ENCODE data around the gene SARS2. TPM values are rescaled to one million over a fixed set of nuclear protein-coding genes. Genes with fewer than 3 reads are reported as not detected.

The SARS2 gene
- total RNA-seq, 1 donor from 2014 or later: 42.2 TPM

GRCh38 chr19:38921420-38922274, 8.9 kb downstream of the SARS2 start:
- DNase-seq (ENCODE audit: low read depth): no peak
- TF ChIP-seq, protein P1, sequence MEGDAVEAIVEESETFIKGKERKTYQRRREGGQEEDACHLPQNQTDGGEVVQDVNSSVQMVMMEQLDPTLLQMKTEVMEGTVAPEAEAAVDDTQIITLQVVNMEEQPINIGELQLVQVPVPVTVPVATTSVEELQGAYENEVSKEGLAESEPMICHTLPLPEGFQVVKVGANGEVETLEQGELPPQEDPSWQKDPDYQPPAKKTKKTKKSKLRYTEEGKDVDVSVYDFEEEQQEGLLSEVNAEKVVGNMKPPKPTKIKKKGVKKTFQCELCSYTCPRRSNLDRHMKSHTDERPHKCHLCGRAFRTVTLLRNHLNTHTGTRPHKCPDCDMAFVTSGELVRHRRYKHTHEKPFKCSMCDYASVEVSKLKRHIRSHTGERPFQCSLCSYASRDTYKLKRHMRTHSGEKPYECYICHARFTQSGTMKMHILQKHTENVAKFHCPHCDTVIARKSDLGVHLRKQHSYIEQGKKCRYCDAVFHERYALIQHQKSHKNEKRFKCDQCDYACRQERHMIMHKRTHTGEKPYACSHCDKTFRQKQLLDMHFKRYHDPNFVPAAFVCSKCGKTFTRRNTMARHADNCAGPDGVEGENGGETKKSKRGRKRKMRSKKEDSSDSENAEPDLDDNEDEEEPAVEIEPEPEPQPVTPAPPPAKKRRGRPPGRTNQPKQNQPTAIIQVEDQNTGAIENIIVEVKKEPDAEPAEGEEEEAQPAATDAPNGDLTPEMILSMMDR (conservative IDR thresholded peaks at IDR 0.05; ENCODE audit: low read depth, low read length): no peak

GRCh38 chr19:38920602-38921419, 9.8 kb downstream of the SARS2 start:
- TF ChIP-seq, protein P1 (conservative IDR thresholded peaks at IDR 0.05; ENCODE audit: low read depth, low read length): no peak
- DNase-seq (ENCODE audit: low read depth): no peak
- no peak overlapping the region for H3K4me3 ChIP-seq (ENCODE audit: low read depth, low read length)

More at GRCh38 chr19:38921420-38922274, 8.9 kb downstream of the SARS2 start:
- H3K4me3 ChIP-seq (ENCODE audit: low read depth, low read length): no peak overlapping the region

DNA sequence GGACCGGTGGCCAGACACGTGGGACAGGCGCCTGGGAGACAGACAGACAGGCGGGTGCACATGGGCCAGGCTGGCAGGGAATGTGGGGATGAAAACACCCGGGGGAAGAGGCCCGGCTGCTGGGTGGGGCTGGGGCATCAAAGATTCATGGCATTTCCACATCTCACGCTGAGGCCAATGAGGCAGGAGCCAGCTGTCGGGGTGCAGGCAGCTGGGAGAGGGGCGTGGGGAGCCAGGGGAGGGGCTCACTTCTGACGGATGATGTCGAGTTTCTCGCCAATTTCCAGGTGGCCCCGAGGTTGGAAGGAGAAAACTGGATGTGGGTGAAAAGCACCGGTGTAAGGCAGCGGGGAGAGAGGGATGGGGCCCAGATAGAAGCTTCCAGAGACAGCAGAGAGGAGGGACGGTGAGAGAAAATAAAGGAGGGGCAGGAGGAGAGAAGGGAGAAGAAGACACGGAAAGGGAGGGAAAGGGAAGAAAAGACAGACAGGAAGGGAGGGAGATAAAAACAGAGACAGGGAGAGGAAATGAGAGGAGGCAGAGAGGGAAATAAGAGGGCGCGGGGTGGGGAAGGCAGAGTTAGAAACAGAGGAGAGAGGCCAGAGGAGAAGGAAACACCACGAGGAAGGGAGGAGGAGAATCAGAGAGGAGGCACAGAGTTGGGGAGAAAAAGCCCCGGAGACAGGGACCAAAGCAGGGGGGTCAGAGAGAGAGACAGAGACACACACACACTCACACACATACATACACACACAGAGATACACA, 10.5 kb downstream of the SARS2 start:
- no peak for DNase-seq (ENCODE audit: low read depth)
- TF ChIP-seq, protein P1 (conservative IDR thresholded peaks at IDR 0.05; ENCODE audit: low read depth, low read length): no peak
- no peak overlapping the region for H3K4me3 ChIP-seq (ENCODE audit: low read depth, low read length)

DNA sequence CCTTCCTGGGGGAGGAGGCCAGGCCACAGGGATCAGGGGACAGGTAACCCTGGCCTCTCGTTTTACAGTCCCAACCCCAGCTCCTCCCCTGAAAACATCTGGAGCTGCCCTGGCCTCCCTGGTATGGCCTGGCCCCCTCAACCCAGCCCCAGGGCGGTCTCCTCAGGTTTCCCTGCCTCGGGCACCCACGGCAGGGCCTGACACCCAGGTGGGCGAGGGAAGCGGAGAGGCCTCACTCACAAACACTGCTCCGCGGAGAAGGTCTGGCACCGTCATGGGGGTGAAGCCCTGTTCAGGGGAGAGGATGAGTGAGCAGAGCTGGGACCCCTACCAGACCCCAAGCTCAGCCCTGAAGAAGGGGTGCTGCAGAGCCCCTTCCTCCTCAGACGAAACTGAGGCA, 12.0 kb downstream of the SARS2 start:
- H3K4me3 ChIP-seq (ENCODE audit: low read depth, low read length): no peak overlapping the region
- TF ChIP-seq, protein P1 (conservative IDR thresholded peaks at IDR 0.05; ENCODE audit: low read depth, low read length): no peak
- DNase-seq (ENCODE audit: low read depth): no peak

- no peak overlapping the region for H3K4me3 ChIP-seq (ENCODE audit: low read depth, low read length)
- DNase-seq (ENCODE audit: low read depth): no peak
- TF ChIP-seq, protein P1 (conservative IDR thresholded peaks at IDR 0.05; ENCODE audit: low read depth, low read length): peak; percentile 44
These were observed 12.6 kb downstream of the SARS2 start for GRCh38 chr19:38917921-38918491.

DNA sequence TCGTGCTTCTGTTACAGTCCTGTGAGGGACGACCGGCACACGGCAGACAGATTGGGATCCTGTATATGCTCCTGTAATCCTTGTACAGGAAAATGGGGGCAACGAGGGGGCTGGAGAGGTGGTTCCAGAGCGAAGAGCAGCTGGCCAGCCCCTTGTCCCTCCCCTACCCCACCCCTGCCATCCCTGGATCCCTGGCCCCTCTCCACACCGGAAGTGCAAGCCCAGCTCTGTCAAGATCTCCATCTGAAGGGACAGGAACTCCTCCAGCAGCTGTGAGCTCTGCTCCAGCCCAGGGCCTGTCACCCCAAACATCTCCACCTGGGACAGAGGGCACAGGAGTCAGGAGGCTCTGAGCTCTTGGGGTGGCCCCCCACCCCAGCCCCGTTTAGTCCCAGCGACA, 13.0 kb downstream of the SARS2 start:
- H3K4me3 ChIP-seq (ENCODE audit: low read depth, low read length): no peak overlapping the region
- TF ChIP-seq, protein P1 (conservative IDR thresholded peaks at IDR 0.05; ENCODE audit: low read depth, low read length): no peak
- DNase-seq (ENCODE audit: low read depth): no peak
